ENCODE data around the gene BMP7. TPM values are rescaled to one million over a fixed set of nuclear protein-coding genes. Genes with fewer than 3 reads are reported as not detected.

Gene BMP7
- total RNA-seq, 1 donor from 2014 or later, result not detected

DNA sequence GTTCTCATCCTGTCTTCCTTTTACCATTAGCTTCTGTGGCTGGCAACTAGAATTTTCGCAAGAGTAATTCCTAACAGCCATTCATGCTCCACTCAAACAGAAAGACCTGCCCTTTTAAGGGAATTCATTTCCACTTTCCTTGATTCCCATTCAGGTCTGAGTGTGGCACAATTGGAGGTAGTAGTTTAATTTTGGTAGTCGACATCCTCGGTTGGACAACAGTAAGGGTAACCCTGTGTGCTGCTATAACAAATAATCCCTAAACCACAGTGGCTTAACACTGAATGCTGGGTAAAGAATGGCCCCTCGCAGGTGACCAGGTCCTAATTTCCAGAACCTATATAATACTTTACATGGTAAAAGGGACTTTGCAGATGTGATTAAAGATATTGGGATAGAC, 142.9 kb downstream of the BMP7 start:
- H3K4me3 Mint-ChIP-seq, result no peak overlapping the region
- ATAC-seq (ENCODE audit: low read depth), result no peak
- no peaks in the 10 kb centered on the region for H3K4me1 Mint-ChIP-seq
- H3K36me3 Mint-ChIP-seq (ENCODE audit: low read depth), result no peaks in the 10 kb centered on the region
- TF ChIP-seq, protein P1, sequence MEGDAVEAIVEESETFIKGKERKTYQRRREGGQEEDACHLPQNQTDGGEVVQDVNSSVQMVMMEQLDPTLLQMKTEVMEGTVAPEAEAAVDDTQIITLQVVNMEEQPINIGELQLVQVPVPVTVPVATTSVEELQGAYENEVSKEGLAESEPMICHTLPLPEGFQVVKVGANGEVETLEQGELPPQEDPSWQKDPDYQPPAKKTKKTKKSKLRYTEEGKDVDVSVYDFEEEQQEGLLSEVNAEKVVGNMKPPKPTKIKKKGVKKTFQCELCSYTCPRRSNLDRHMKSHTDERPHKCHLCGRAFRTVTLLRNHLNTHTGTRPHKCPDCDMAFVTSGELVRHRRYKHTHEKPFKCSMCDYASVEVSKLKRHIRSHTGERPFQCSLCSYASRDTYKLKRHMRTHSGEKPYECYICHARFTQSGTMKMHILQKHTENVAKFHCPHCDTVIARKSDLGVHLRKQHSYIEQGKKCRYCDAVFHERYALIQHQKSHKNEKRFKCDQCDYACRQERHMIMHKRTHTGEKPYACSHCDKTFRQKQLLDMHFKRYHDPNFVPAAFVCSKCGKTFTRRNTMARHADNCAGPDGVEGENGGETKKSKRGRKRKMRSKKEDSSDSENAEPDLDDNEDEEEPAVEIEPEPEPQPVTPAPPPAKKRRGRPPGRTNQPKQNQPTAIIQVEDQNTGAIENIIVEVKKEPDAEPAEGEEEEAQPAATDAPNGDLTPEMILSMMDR (IDR thresholded peaks at IDR 0.05), result no peak
- no peak overlapping the region for H3K27ac Mint-ChIP-seq
- POLR2A ChIA-PET, result no interaction called here
- H3K27me3 Mint-ChIP-seq, result peaks cover 10% of the 10 kb centered on the region
- intact Hi-C loops (cut with micrococcal nuclease), result no loop called here
- DNase-seq, result no peak
- CTCF ChIA-PET, result no interaction called here
- no peaks in the 10 kb centered on the region for H3K9me3 Mint-ChIP-seq

DNA sequence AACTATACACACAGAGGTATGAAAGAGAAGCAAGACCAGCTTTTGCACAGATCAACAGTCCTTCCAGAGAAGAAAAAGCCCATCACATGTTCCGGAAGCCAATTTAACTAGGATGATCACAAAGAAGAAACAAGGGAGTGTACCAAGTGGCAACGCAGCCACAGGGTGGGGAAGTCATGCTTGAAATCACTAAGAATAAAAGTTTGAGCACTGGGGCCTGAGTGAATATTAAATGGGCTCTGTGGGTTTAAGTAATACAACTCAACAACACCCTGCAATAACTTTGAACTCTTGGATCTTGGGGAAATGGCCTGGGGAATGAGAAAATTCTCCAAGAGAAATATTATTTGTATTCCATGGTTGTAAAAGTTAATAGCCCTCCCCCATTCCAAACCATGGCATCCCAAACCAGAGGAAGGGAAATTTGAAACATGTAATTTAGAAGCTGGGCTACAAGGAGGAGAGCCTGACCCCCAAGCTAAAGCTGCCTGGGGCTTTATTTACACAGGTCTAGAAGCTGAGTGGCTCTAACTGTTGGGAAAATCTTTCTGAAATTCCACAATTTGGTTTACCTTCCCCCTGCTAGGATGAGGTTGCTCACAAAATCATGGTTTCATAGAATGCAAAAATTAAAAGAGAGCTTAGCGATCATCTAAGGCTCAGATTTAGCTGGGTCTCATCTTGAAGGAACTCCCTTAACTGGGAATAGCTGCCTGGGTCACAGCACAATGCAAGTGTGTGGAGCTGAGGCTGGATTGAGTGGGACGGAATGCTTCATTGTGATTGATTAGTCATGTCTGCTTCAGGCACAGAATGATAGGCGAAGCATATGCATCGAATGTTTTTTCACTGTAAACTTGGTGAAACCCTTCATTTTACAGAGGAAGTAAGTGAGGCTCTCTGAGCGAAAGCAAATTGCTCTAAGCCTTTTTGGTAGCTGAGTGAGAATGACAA, 143.6 kb downstream of the BMP7 start:
- H3K36me3 Mint-ChIP-seq (ENCODE audit: low read depth), result no peaks in the 10 kb centered on the region
- ATAC-seq (ENCODE audit: low read depth) (no peak), DNase-seq (no peak)
- no peak overlapping the region for H3K27ac Mint-ChIP-seq
- intact Hi-C loops (cut with micrococcal nuclease), result no loop called here
- no peaks in the 10 kb centered on the region for H3K4me1 Mint-ChIP-seq
- TF ChIP-seq, protein P1 (IDR thresholded peaks at IDR 0.05), result no peak
- no peaks in the 10 kb centered on the region for H3K9me3 Mint-ChIP-seq
- peaks cover 10% of the 10 kb centered on the region for H3K27me3 Mint-ChIP-seq
- ChIA-PET CTCF (no interaction called here), POLR2A (no interaction called here)
- H3K4me3 Mint-ChIP-seq, result no peak overlapping the region

GRCh38 chr20:57118964-57119363, 147.5 kb downstream of the BMP7 start:
- H3K4me1 Mint-ChIP-seq, result no peaks in the 10 kb centered on the region
- H3K36me3 Mint-ChIP-seq (ENCODE audit: low read depth), result no peaks in the 10 kb centered on the region
- intact Hi-C loops (cut with micrococcal nuclease), result no loop called here
- H3K4me3 Mint-ChIP-seq, result no peak overlapping the region
- TF ChIP-seq, protein P1 (IDR thresholded peaks at IDR 0.05), result no peak
- no peak overlapping the region for H3K27ac Mint-ChIP-seq
- CTCF ChIA-PET, result no interaction called here
- POLR2A ChIA-PET, result no interaction called here
- ATAC-seq (ENCODE audit: low read depth) (no peak), DNase-seq (no peak)
- peaks cover 4% of the 10 kb centered on the region for H3K27me3 Mint-ChIP-seq
- H3K9me3 Mint-ChIP-seq, result no peaks in the 10 kb centered on the region

Other genes with a start within 250 kb of the BMP7 start
- not detected in 2 replicates for gene SPO11, start 63.2 kb upstream of the BMP7 start, total RNA-seq
- 35.7 and 36.6 TPM in 2 replicates for gene RAE1, start 84.6 kb upstream of the BMP7 start, total RNA-seq
- 69.6 and 70.7 TPM in 2 replicates for gene RBM38, start 124.8 kb upstream of the BMP7 start, total RNA-seq